Dermis lymphatic vessel endothelial cell (primary cell): ENCODE results near the gene SPINK9. TPM values are rescaled to one million over a fixed set of nuclear protein-coding genes. Genes with fewer than 3 reads are reported as not detected.

ENCODE experiments used
- total RNA-seq: library from RNA; depleted of rRNA; stranded (reverse); fragments of >200 nt; gene quantifications from 2 replicates; pipeline ENCODE4 v1.2.1, GENCODE V29; 2014

The SPINK9 gene, protein sequence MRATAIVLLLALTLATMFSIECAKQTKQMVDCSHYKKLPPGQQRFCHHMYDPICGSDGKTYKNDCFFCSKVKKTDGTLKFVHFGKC
- total RNA-seq: not detected in 2 replicates

DNA sequence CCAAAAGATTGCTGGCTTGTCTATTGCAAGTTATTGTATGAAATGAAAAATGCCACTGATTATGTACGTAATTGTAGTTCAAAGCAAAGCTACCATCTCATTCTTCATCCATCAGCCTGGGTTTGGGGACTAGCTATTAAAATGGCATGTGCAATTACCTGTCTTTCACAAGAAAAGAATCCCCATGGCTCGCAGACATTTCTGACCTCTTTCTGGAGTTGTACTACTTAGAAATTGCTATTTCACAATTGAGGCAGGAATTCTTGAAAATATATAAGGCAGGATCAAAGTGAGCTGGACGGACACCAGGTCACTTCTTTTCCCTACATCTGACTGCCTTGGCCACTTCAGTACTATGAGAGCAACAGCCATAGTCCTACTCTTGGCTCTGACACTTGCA, at the start of gene SPINK9:
SPINK9 (plus strand) TSS at position 301 of the 400 bp plus-strand sequence; CDS start at position 356, 55 bp downstream.

DNA sequence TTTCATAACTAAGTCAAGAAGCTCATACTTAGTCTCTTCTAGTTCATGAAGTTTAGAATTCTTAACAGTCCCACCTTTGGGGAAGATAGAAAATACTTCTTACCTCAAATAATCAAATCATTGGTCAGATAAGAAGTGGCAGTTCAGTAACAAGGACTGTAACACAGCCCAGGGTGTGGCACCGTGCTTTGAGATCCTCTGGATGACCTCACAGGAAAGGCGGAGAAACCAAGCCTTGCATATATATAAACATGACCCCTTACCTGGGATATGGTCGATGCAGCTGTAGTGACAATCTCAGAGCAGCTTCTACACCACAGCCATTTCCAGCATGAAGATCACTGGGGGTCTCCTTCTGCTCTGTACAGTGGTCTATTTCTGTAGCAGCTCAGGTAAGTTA, 23.2 kb upstream of the SPINK9 start, which contains the start of gene SPINK7:
SPINK7 (plus strand) TSS at position 271 of the 400 bp plus-strand sequence; CDS start at position 332, 61 bp downstream.

DNA sequence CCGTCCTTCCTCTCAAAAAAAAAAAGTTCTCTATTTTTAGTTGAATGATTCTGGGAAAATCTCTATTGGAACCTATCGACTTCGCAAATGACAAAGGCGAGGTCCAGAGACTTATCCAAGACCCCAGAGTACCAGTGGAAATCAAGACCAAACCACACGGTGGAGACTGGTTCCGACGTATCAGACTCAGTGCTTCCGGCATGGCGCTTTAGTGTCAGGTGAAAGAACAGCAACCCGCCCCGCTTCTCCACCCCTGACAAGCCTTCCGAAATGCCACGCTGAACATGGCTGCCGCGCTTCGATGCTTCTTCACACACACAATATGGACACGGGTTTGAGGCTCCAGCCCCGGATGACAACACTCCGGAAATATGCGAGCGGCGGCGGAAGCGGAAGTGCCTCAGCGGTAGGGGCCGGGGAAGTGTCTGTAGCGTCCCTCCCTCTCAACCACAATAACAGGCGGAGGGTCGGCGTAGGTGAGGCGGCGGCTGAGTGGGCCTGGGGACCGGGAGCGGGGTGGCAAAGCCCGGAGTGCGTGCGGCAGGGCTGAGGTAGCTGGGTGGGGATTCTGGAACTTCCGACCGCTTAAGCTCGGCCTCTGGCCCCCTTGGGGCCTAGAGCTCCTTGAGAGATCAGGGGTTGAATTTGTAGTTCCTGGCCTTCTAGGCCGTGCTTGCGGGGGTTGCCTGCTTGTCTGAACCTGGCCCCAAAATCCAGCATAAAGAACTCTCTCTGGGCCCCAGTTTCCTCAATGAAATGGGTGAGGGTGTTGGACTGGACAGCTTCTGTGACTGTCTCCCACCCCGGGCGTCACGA, 48.4 kb downstream of the SPINK9 start, which contains the start of gene FBXO38:
FBXO38 (plus strand) TSS at position 395 of the 816 bp plus-strand sequence. CDS start 10,819 bp downstream, outside the sequence.

Other genes starting within 250 kb of the SPINK9 start
- gene SPINK14, start 167.0 kb upstream of the SPINK9 start, total RNA-seq: not detected in 2 replicates
- not detected in 2 replicates for gene SPINK6, start 132.5 kb upstream of the SPINK9 start, total RNA-seq
- gene MARCOL, start 97.0 kb upstream of the SPINK9 start, total RNA-seq: not detected in 2 replicates
- not detected in 2 replicates for gene SPINK13, start 66.8 kb upstream of the SPINK9 start, total RNA-seq
- not detected in 2 replicates for gene SPINK7, start 23.1 kb upstream of the SPINK9 start, total RNA-seq
- gene FBXO38, start 48.4 kb downstream of the SPINK9 start, total RNA-seq: 45.7 and 48.0 TPM in 2 replicates